IPS-15b (cell line): Measurements from ENCODE around the gene RAB7B.

ENCODE experiments used
- H3K27me3 ChIP-seq: one replicate; pipeline ENCODE4 v1.6.1; 2013; ENCODE audit warnings: low read length; ENCODE audit not compliant: control insufficient read depth, insufficient read depth
- H3K36me3 ChIP-seq: one replicate; pipeline ENCODE4 v1.6.1; 2013; ENCODE audit warnings: low read length; ENCODE audit not compliant: control insufficient read depth, insufficient read depth
- H3K4me1 ChIP-seq: one replicate; pipeline ENCODE4 v1.6.1; 2013; ENCODE audit warnings: mild to moderate bottlenecking, low read length; ENCODE audit not compliant: control insufficient read depth, insufficient read depth
- H3K4me3 ChIP-seq: one replicate; pipeline ENCODE4 v1.5.1; 2013; ENCODE audit warnings: low read depth, low read length
- H3K9ac ChIP-seq: one replicate; pipeline ENCODE4 v1.6.1; 2013; ENCODE audit warnings: low read depth, mild to moderate bottlenecking, low read length
- H3K9me3 ChIP-seq: one replicate; pipeline ENCODE4 v1.6.1; 2013; ENCODE audit warnings: mild to moderate bottlenecking, low read length; ENCODE audit not compliant: control insufficient read depth, insufficient read depth

RAB7B gene

DNA sequence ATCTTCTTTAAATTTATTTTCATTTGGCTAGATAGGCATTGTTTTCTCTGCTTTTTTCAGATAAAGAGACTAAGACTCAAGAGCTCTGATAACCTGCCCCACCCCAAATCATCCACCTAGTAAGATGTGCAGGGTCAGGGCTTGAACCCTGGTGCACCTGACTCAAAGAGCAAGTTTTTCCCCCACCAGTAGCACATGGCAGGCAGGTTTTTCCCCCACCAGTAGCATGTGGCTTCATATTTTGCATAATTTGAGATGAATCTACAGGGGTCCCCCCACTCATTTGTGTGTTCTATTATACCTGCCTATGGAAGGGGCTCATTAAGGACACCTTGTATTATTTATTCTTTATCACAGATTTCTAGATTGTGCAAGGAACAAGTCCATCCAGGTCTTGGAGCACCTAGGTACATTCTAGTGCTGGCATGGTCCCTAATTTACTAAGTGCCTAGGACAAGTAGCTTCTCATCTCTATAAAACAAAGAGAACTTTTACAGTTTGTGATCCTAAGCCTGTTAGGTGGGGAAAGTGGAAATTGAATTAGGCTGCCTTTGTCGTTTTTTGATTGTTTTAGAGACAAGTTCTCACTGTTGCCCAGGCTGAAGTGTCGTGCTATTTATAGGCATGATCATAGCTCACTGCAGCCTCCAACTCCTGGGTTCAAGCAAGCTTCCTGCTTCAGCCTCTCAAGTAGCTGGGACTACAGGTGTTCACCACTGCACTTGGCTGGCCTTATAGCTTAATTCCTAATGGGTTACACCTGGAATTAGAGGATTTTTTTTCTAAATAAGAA, 33.7 kb upstream of the RAB7B start:
- Histone ChIP-seq H3K36me3 (no peaks in the 10 kb centered on the region), H3K27me3 (no peaks in the 10 kb centered on the region), H3K4me1 (peaks cover 11% of the 10 kb centered on the region), H3K4me3 (no peak overlapping the region), H3K9ac (no peak overlapping the region), H3K9me3 (no peaks in the 10 kb centered on the region)

DNA sequence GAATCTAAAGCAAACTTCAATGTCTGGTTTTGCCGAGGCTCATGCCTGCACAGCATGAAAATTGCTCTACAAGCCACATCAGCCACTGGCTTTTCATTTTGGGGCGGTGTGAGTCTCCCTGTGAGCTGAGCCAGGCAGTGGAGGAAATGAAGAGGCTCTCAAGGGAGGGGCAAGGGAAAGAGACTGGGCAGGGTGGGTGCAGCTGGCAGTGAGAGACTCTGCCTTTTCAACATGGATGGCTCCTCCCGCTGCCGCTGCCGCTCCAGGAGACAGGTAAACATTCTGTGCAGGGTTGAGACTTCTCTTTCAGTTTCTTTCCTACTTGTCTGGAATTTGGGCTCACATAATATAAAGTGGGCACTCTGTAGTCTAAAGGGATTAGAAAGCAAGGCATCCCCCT, 31.8 kb upstream of the RAB7B start:
- H3K9ac ChIP-seq: no peak overlapping the region
- H3K4me1 ChIP-seq: peaks cover 11% of the 10 kb centered on the region
- H3K9me3 ChIP-seq: no peaks in the 10 kb centered on the region
- H3K36me3 ChIP-seq: no peaks in the 10 kb centered on the region
- no peak overlapping the region for H3K4me3 ChIP-seq
- no peaks in the 10 kb centered on the region for H3K27me3 ChIP-seq

DNA sequence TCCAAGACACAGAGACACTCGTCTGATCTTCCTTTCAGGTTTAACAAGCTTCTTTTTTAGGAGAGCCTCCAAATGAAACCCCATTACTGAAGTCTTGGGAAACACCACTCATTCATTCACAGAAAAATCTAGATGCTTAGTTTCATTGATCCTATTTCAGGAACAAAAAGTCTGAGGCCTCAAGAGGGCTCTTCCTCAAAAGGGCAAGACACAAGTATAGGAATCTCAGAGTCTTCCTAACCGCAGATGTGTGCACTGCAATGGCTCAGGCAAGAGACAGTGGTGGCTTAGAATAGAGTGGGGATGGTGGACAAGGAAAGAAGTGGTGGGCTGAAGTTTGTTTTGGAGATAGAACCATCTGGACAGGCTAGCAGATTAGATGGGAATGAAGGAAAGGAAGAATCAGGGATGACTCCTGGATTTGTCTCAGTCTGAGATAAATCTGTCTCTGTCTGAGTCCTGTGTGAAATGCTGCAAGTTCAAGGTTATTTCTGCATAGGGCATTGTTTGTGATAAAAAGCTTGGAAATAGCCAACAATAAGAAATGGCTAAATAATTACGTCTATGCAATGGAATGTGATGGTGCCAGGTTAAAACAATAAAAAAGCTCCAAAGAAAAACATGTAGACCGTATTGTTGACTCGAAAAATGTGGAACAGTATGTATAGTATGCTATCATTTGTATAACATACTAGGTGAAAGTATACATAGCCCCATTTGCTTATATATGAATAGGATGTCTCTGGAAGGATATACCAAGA, 29.4 kb upstream of the RAB7B start:
- Histone ChIP-seq H3K36me3 (no peaks in the 10 kb centered on the region), H3K27me3 (no peaks in the 10 kb centered on the region), H3K4me3 (no peak overlapping the region), H3K4me1 (peaks cover 4% of the 10 kb centered on the region), H3K9me3 (no peaks in the 10 kb centered on the region), H3K9ac (no peak overlapping the region)

DNA sequence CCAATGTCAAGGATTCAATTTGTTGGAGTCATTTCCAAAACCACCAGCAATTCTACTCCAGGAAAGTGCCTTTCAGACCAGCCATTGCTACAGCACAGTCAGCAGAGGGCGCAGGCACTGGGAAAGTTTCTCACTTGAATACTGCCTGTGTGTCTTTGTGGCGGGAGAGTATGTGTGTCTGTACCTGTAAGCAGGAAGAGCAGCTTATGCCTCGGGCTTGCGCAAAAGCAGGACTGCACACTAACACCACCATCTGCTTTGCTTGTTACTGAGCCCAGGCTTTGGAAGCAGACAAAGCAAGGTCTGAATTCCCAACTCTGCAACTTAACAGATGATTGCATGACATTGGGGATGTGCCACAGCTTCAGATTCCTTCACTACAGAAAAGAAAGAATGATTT, 27.5 kb upstream of the RAB7B start:
- Histone ChIP-seq H3K36me3 (no peaks in the 10 kb centered on the region), H3K4me3 (no peak overlapping the region), H3K9me3 (no peaks in the 10 kb centered on the region), H3K9ac (no peak overlapping the region), H3K4me1 (peaks cover 3% of the 10 kb centered on the region), H3K27me3 (no peaks in the 10 kb centered on the region)

DNA sequence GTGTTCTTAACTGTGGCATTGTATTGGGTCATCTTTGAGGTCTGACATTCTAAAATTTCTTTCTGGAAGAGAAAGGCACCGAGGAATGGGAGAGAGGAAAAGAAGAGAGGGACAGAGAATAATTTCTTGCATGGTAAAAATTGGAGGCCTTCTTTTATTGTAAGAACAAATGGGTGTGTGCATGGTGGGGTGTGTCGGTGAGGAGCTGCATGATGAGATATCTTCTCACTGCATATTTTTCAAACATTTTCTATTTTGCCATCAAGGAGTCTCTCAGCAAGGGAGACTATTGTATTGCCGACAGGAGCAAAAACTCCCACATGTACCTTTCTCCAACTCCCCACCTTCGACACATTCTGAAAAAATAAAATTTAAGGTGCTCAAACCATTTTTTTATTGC, 27.0 kb upstream of the RAB7B start:
- no peaks in the 10 kb centered on the region for H3K9me3 ChIP-seq
- H3K4me3 ChIP-seq: no peak overlapping the region
- peaks cover 3% of the 10 kb centered on the region for H3K4me1 ChIP-seq
- H3K27me3 ChIP-seq: no peaks in the 10 kb centered on the region
- no peak overlapping the region for H3K9ac ChIP-seq
- no peaks in the 10 kb centered on the region for H3K36me3 ChIP-seq

DNA sequence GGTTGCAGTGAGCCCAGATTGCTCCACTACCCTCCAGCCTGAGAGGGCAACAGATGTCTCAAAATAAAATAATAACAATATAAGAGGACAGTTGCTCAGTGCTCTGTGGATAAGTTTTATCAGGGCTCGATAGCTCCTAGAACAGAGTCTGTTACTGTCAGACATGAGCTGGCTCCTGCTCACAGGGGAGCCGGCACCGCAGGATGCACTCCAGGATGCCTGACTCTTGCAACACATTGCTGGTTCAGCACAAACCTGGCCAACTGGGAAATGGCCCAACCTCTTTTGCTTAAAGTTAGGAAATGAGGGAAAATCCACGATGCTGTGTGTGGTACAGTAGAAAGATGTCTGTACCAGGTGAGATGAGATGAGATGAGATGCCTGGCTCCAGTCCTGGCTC, 26.3 kb upstream of the RAB7B start:
- H3K4me3 ChIP-seq: no peak overlapping the region
- H3K4me1 ChIP-seq: peaks cover 3% of the 10 kb centered on the region
- H3K36me3 ChIP-seq: no peaks in the 10 kb centered on the region
- H3K9me3 ChIP-seq: no peaks in the 10 kb centered on the region
- no peaks in the 10 kb centered on the region for H3K27me3 ChIP-seq
- no peak overlapping the region for H3K9ac ChIP-seq

DNA sequence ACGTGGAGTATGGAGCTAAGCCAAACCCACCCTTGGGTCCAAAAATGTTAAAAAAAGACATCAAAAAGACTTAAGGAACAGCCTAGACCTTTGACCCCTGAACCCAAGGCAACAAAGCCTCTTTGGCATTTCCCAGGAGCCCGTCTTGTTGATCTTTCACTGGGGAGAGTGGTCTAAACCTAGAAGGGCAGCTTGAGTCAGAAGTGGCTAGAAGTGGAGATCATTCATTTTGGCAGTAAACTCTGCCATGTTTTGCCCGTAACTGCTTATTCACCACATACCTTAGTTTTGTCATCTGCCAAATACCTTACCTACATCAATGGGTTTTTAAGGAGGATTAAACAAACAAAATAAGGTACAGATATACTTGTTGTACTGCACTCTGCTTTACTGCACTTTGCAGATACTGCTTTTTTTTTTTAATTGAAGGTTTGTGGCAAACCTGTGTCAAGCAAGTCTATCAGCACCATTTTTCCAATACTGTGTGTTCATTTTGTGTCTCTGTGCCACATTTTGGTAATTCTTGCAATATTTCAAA, 22.2 kb upstream of the RAB7B start:
- H3K9ac ChIP-seq: no peak overlapping the region
- no peaks in the 10 kb centered on the region for H3K36me3 ChIP-seq
- no peaks in the 10 kb centered on the region for H3K27me3 ChIP-seq
- H3K9me3 ChIP-seq: no peaks in the 10 kb centered on the region
- H3K4me3 ChIP-seq: no peak overlapping the region
- H3K4me1 ChIP-seq: no peaks in the 10 kb centered on the region

DNA sequence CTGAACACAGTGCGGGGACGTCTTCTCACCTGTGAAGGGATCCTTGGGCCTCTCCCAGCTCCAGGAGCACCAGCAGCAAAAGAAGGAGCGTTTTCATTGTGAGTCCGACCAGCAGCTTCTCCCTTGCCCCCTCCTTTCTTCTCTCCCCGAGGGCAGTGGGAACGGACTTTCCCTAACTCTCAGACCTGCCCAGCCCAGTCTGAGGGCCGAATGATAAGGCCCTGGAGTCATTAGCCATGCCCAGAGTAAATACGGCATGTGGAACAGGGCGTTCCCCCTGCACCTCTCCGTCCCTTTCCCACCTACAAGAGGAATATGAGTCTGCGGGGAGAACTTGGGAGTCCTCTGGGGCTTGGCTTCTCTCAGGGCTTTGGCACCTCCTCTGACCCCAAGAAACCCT, 20.5 kb upstream of the RAB7B start, which contains the start of gene CTSE:
TSS of gene CTSE (minus strand) at position 201 of the 400 bp plus-strand sequence. CDS start at position 97, 104 bp downstream.
- Histone ChIP-seq H3K36me3 (no peaks in the 10 kb centered on the region), H3K4me1 (peaks cover 3% of the 10 kb centered on the region), H3K9me3 (no peaks in the 10 kb centered on the region), H3K4me3 (no peak within 1 kb of the TSS), H3K27me3 (no peaks in the 10 kb centered on the region), H3K9ac (no peak within 1 kb of the TSS)

DNA sequence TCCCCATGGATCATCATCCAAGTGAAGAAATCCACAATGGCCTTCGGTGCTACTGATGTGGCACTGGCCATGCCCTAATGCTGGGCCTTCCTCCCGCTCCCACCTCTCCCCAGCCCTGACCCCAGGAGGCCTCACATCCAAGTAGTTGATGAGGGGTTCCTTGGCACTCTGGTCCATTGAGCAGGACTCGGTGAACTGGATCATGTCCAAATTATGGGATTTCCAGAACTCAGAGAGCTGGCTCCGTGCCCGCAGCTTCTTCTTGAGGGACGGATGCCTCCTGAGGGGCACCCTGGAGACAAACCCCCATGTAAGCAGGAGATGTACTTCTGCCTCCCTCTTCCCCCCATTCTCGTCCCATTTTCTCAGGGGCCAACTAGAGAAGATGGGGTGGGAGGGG, 19.6 kb upstream of the RAB7B start:
- no peak overlapping the region for H3K4me3 ChIP-seq
- H3K36me3 ChIP-seq: no peaks in the 10 kb centered on the region
- H3K9ac ChIP-seq: no peak overlapping the region
- peaks cover 3% of the 10 kb centered on the region for H3K4me1 ChIP-seq
- no peaks in the 10 kb centered on the region for H3K27me3 ChIP-seq
- no peaks in the 10 kb centered on the region for H3K9me3 ChIP-seq

DNA sequence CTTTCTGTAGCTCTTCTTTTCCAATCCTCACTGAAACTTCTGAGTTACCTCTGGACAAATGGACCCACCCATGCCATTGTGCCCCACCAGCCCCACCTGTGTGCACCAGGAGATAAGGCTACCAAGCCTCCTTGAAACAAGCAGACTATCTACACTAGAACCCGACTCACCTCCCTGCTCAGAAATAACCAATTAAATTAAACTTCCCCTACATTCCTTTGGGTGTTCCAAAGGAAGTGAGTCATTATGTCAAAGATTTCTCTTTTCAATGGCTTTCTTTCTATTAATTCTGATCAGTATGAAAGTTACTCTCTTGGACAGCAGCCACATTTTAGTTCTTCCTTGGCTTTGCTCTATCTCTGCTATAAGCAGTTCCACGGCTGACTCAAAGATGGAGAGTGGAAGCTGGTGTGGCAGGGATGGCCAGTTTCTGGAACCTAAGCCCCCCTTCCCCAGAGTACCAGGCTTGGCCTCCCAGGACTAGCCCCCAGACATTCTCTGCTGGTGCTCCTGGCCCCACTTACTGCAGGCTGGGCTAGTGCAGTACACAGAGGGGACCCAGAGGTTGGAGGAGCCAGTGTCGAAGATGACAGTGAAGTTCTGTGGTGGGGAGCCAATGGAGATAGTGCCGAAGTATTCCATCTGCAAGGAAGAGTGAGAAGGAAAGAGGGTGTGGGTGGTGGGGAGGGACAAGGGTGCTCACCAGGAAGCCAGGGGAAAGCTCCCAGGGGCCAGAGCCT, 18.6 kb upstream of the RAB7B start:
- Histone ChIP-seq H3K4me1 (peaks cover 3% of the 10 kb centered on the region), H3K27me3 (no peaks in the 10 kb centered on the region), H3K9me3 (no peaks in the 10 kb centered on the region), H3K9ac (no peak overlapping the region), H3K36me3 (no peaks in the 10 kb centered on the region), H3K4me3 (no peak overlapping the region)

DNA sequence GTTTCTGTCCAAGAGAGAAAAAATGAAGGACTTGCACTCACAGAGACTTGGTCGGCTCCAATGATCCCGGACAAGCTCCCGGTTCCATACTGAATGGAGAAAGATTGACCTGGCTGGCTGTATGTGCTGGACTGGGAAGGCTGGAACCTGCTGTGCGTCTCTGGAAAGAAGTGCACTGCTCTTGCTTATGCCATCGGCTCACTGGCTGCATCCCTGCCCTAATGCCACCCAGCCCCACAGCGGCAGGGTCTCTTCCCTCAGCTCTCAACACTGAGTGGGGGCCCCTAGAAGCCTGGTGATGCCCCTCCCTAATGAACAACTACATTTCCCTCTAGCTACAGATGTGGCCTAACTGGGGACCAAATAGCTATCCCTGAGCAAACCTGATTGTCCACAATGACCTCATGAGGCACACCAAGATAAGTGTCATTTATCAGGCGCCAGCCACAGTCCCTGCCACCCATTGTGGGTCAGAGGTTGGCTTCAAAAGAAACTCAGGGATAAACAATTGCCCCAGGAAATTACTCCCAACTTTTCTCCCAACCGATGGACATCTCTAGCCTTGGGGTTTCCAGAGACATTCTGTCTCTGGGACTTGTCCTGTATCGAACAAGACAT, 17.9 kb upstream of the RAB7B start:
- Histone ChIP-seq H3K9ac (no peak overlapping the region), H3K4me1 (peaks cover 3% of the 10 kb centered on the region), H3K36me3 (no peaks in the 10 kb centered on the region), H3K9me3 (no peaks in the 10 kb centered on the region), H3K4me3 (no peak overlapping the region), H3K27me3 (no peaks in the 10 kb centered on the region)
